Measurements from ENCODE around the gene POMZP3. TPM values are rescaled to one million over a fixed set of nuclear protein-coding genes. Genes with fewer than 3 reads are reported as not detected.

POMZP3 gene
- 22.9 to 25.4 TPM (median 24.8 TPM) in 5 replicates for total RNA-seq (2022; extraction: Qiagen RNA extraction; ENCODE audit: low read depth)

DNA sequence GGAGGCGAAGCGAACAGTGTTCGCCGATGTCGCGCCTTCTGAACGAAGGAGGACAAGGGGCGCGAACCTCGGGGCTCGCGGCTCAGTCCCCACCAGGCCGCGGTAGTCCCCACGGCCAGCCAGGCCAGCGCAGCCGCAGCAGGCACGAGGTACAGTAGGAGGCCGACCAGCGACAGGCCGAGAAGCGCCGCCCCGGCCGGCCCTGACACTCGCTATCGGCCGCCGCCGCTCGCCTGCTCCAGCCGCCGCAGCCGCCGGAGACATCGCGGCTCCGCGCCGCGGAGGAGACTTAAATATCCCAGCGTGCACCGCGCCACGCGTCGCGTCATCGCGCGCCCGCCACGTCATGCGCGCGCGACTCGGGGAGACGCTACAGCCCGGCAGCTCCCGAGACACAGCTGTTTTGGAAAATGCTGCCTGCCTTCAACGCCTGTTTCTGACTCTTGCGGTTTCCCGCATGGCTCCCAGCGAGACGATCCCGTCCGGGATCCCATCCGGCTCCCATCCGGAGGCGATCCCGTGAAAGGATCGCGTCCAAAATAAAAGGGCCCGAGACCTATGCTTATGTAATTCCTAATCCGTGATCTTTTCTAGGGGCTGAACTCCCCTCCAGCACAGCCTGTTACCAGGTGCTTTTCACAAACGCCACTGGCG is at the start of gene POMZP3:
TSS of gene POMZP3 (minus strand) at position 291 of the 654 bp plus-strand sequence. CDS start 1,215 bp downstream, outside the sequence.

Other genes starting within 250 kb of the POMZP3 start
- gene SSC4D, start 217.6 kb downstream of the POMZP3 start, total RNA-seq (2022; extraction: Qiagen RNA extraction; ENCODE audit: low read depth), result 0.92 to 2.2 TPM (median 1.0 TPM) in 5 replicates
- 13.1 to 23.3 TPM (median 18.2 TPM) in 5 replicates for gene ZP3, start 202.3 kb downstream of the POMZP3 start, total RNA-seq (2022; extraction: Qiagen RNA extraction; ENCODE audit: low read depth)
- gene DTX2, start 165.6 kb downstream of the POMZP3 start, total RNA-seq (2022; extraction: Qiagen RNA extraction; ENCODE audit: low read depth), result 22.2 to 43.7 TPM (median 36.2 TPM) in 5 replicates
- gene UPK3B, start 116.7 kb downstream of the POMZP3 start, total RNA-seq (2022; extraction: Qiagen RNA extraction; ENCODE audit: low read depth), result 8.1 to 18.7 TPM (median 17.6 TPM) in 5 replicates
- gene SPDYE16, start 84.0 kb downstream of the POMZP3 start, total RNA-seq (2022; extraction: Qiagen RNA extraction; ENCODE audit: low read depth), result not detected in 5 replicates